Osteoblast (primary cell): ENCODE measurements around the gene ATP10A. TPM values are rescaled to one million over a fixed set of nuclear protein-coding genes. Genes with fewer than 3 reads are reported as not detected.
A peak's percentile ranks its signal among the peaks of the same experiment; 100 is the strongest.

Experiments used
- DNase-seq: peaks from one replicate; pipeline ENCODE4 v3.0.0; 2011; ENCODE audit warnings: low spot score, mixed read lengths; ENCODE audit not compliant: insufficient read length; ENCODE audit errors: missing footprints
- H2AFZ ChIP-seq: 2 replicates; pipeline ENCODE4 v1.6.0; 2011; ENCODE audit warnings: mild to moderate bottlenecking, low read length
- H3K27ac ChIP-seq: 2 replicates; pipeline ENCODE4 v1.5.1; 2011; ENCODE audit warnings: mild to moderate bottlenecking, low read depth, low read length, moderate library complexity
- H3K27me3 ChIP-seq: 2 replicates; pipeline ENCODE4 v1.6.0; 2012; ENCODE audit warnings: mild to moderate bottlenecking, control low read depth, inconsistent platforms, low read length, moderate library complexity; ENCODE audit not compliant: insufficient read depth
- H3K36me3 ChIP-seq: 2 replicates; pipeline ENCODE4 v1.5.1; 2011; ENCODE audit warnings: mild to moderate bottlenecking, low read length, control low read depth, moderate library complexity; ENCODE audit not compliant: insufficient read depth
- H3K4me1 ChIP-seq: 2 replicates; pipeline ENCODE4 v1.5.1; 2011; ENCODE audit warnings: mild to moderate bottlenecking, low read length, control low read depth, moderate library complexity; ENCODE audit not compliant: insufficient read depth
- H3K4me2 ChIP-seq: 2 replicates; pipeline ENCODE4 v1.6.0; 2011; ENCODE audit warnings: mild to moderate bottlenecking, low read length; ENCODE audit not compliant: insufficient read depth
- H3K4me3 ChIP-seq: fragments of 200-600 bp; sonication (generic); 3 replicates; pipeline ENCODE4 v1.5.1; 2012; ENCODE audit warnings: mild to moderate bottlenecking, low read length, inconsistent platforms; ENCODE audit not compliant: insufficient read depth
- H3K79me2 ChIP-seq: 2 replicates; pipeline ENCODE4 v1.6.0; 2012; ENCODE audit warnings: mild to moderate bottlenecking, low read length, control low read depth, inconsistent platforms; ENCODE audit not compliant: insufficient read depth
- H3K9me3 ChIP-seq: 2 replicates; pipeline ENCODE4 v1.5.1; 2011; ENCODE audit warnings: low read depth, low read length, control low read depth
- H4K20me1 ChIP-seq: 2 replicates; pipeline ENCODE4 v1.6.0; 2012; ENCODE audit warnings: mild to moderate bottlenecking, low read length, control low read depth; ENCODE audit not compliant: insufficient read depth
- CTCF ChIP-seq: IDR thresholded peaks from 2 replicates; pipeline ENCODE4 v1.5.1; 2011; ENCODE audit warnings: mild to moderate bottlenecking, low read depth, low read length, moderate library complexity; ENCODE audit errors: extremely low read depth
- total RNA-seq: library from RNA; depleted of rRNA; stranded (reverse); fragments of >200 nt; gene quantifications from 2 replicates; pipeline ENCODE4 v1.2.3, GENCODE V29; 2012

The ATP10A gene
- total RNA-seq, 1 donor: 32.9 TPM

- Histone ChIP-seq H3K4me1 (peaks cover 22% of the 10 kb centered on the region), H3K27ac (no peak overlapping the region), H3K27me3 (no peaks in the 10 kb centered on the region), H2AFZ (no peak overlapping the region), H3K9me3 (no peaks in the 10 kb centered on the region), H3K36me3 (no peaks in the 10 kb centered on the region), H3K4me3 (no peak overlapping the region), H4K20me1 (no peaks in the 10 kb centered on the region), H3K79me2 (peaks cover 65% of the 10 kb centered on the region), H3K4me2 (no peak overlapping the region)
- DNase-seq: peak; percentile 9
- no peak for TF ChIP-seq CTCF
These were observed 60.8 kb downstream of the ATP10A start for GRCh38 chr15:25802285-25802830.

- Histone ChIP-seq H3K4me2 (no peak overlapping the region), H3K27me3 (no peaks in the 10 kb centered on the region), H3K27ac (no peak overlapping the region), H3K36me3 (no peaks in the 10 kb centered on the region), H3K4me1 (peaks cover 23% of the 10 kb centered on the region), H4K20me1 (no peaks in the 10 kb centered on the region), H3K9me3 (no peaks in the 10 kb centered on the region), H3K79me2 (peaks cover 66% of the 10 kb centered on the region), H3K4me3 (no peak overlapping the region), H2AFZ (no peak overlapping the region)
- DNase-seq: peak; percentile 69
- TF ChIP-seq CTCF: no peak
These were observed 61.4 kb downstream of the ATP10A start for GRCh38 chr15:25801586-25802284.

DNA sequence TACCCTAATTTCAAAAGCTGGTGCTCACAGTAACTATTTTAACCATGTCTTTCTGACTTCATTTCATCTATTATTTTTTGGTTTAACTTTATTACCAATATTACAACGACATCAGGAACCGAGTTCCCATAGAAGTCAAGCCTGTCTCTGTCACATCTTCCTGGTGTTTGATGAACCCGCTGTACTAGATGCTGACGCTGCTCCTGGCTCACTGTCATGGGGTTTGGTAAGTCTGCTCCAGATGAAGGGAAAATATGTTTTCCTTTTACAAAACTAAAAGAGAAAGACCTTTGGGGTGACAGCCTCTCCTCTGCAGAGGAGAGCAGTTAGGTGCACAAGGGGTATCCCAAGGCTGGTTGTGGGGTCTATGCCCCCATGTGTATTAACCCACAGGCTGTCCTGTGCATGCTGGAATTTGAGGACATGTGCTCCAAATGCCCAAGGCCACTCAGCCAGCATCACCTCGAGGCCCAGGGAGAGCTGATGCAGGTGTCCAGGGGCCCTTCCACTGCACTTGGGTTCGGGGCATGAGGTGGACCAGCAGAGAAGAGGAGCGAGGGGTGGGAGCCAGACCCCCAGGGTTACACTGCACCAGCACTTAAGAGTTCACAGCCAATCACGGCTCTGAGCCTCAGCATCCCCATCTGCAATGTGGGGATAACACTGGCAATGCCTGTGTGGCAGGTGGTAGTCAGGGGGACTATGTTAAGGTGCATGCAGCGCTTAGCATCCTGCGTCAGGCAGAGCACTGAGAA is 62.2 kb downstream of the ATP10A start:
- H2AFZ ChIP-seq: no peak overlapping the region
- peak; percentile 27 for DNase-seq
- H3K4me1 ChIP-seq: peaks cover 23% of the 10 kb centered on the region
- H4K20me1 ChIP-seq: no peaks in the 10 kb centered on the region
- no peaks in the 10 kb centered on the region for H3K27me3 ChIP-seq
- no peaks in the 10 kb centered on the region for H3K36me3 ChIP-seq
- H3K9me3 ChIP-seq: no peaks in the 10 kb centered on the region
- no peak overlapping the region for H3K27ac ChIP-seq
- H3K79me2 ChIP-seq: peaks cover 71% of the 10 kb centered on the region
- TF ChIP-seq CTCF: no peak
- H3K4me3 ChIP-seq: no peak overlapping the region
- H3K4me2 ChIP-seq: no peak overlapping the region
